DMS53 treated with DMSO at 0.1 percent for 48 hours (cell line): ENCODE results near the gene FAM174C.

Experiments
- DNase-seq: peaks from one replicate; lab custom pipeline; 2025; ENCODE audit not compliant: unreplicated experiment; lab: John Stamatoyannopoulos, UW

Gene FAM174C

DNA sequence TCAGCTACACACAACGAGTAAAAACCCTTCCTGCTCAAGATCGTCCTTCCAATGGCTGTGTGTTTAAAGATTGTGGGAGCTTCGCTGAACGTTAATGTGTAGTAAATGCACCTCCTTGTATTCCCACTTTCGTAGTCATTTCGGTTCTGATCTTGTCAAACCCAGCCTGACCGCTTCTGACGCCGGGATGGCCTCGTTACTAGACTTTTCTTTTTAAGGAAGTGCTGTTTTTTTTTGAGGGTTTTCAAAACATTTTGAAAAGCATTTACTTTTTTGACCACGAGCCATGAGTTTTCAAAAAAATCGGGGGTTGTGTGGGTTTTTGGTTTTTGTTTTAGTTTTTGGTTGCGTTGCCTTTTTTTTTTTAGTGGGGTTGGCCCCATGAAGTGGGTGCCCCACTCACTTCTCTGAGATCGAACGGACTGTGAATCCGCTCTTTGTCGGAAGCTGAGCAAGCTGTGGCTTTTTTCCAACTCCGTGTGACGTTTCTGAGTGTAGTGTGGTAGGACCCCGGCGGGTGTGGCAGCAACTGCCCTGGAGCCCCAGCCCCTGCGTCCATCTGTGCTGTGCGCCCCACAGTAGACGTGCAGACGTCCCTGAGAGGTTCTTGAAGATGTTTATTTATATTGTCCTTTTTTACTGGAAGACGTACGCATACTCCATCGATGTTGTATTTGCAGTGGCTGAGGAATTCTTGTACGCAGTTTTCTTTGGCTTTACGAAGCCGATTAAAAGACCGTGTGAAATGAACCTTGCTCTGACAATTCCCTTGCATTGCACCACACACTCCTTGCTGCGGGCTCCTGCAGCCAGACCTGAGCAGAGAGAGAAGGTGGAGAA lies 2.7 kb upstream of the FAM174C start:
- DNase-seq, result no peak

DNA sequence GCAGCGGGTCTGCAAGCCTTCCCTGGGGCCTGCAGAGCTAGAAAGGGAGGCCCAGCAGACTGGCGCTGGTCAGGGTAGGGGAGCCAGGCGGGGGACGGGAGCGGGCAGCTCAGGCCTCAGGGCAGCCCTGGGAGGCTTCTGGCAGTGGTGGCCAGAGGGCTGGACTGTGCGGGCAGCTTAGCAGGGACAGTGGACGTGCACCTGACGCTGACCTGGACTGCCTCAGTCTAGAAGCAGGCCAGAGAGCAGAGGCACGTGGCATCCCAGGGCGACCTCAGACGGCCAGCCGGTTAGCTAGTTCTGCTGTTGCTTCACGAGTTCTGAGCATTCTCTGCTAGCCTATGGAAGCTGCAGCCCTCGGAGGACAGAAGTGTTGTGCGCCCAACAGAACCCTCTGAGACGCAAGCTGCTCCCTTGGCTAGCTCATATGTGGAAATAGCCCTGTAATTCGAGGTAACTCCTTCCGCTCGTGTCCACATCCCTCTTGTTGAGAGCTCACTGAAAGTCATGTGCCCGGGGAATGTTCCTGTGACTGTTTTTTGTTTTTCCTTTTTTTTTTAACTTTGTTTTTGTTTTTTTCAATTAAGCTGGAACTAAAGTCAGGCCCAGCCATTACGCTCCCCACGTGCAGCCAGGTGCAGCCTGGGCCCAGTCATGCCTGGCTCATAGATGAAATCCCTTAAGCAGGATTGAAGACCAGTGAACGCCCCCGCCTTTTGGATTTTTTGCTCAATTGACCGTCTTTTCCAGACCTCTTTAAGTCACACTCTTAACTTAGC lies 1.9 kb upstream of the FAM174C start:
- DNase-seq, result no peak

DNA sequence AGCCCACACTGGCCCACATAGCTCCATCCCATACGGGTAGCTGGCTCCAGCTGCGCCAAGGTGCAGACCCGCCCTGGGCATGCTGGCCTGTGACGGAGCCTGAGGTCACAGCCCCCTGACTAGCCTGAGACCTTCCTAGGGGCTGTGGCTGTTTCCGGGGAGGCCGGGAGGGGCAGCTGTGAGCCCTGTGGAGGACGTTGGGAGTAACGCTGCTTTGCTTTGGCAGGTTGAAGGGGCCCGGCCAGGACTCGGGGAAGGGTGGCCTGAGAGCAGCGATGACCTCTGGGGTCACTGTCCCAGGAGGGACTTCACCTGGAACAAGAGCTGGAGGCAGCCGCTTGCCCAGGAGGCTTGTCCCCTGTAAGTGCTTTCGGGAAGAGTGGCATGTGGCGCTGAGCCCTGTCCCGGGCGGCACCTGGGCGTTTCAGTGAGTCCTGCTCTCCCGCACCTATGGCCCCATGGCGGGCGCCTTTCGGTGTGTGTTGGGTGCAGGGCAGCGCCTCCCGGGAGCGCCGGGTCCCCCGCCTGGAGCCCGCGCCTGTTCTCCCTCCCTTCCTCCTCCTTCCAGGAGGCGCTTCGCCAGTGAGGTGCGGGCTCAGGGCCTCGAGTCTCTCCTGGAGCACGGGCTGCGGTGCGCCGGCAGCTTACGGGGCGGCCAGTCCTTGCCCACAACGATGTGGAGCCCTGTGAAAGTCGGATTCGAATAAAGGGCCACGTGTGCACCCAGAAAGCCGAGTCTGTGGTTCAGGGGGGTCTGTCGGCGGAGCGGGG lies 1.1 kb upstream of the FAM174C start:
- no peak for DNase-seq

DNA sequence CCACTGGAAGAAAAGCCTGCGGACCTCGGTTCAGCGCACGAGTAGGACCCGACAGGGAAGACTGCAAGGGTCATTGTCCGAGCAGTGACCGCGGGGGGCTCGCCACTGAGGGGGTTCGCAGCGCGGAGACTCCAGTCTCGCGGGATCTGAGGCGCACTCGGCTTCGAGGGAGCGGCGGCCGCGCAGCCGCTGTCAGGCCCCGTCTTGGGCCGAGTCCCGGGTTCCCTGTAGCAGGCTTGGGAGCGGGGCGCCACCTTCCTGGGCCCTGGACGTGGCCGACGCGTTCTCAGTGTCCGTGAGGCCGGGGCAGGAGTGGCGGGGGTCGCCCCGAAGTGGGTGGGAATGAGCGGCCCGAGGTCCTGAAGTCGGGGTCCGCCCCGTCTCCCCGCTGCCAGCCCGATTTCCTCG lies 474 bp upstream of the FAM174C start:
- DNase-seq, result no peak

DNA sequence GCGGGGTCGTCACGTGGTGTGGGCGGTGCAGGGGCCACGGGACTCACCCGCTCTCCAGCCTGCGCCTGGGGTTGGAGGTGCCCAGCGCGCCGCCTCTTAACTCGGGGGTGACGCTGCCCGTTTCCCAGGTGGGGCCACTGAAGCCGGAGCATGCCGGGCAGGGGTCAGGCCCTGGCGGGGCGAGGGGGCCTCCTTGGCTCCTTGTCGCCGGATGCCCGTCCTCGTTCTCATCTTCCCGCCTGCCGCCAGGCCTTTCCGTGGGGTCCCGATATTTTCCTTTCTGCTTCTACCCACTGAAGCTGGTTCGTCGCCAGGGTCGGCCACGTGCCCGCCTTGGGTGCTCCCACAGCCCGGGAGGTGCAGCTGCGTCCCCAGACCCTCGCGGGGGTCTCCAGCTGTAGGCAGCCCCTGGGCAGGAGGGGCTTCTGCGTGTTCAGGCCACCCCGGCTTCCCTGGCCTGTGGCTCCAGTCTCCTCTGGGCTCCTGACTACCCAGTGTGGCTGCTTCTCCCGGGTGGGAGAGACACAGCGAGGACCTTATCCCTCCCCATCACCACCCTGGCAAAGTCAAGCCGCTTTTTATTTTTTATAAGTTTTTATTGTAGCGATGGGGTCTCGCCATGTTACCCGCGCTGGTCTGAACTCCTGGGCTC lies 772 bp downstream of the FAM174C start:
- DNase-seq, result no peak

DNA sequence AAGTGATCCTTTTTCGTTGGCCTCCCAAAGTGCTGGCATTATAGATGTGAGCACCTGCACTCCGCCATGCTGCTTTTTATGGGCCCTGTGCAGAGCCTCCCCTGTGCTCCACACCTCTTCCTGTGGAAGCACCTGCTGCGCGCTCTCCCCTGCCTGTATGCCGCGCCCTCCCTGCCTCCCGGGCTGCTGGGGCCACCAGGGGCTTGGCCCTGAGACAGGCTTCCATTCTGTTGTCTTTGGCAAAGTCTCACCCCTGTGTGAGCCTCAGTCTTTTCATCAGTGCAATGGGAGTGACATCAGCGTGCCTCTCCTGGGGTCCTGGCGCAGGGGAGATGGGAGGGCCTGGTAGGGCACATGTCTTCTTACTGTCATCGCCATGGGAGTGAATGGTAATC lies 1.3 kb downstream of the FAM174C start:
- no peak for DNase-seq

DNA sequence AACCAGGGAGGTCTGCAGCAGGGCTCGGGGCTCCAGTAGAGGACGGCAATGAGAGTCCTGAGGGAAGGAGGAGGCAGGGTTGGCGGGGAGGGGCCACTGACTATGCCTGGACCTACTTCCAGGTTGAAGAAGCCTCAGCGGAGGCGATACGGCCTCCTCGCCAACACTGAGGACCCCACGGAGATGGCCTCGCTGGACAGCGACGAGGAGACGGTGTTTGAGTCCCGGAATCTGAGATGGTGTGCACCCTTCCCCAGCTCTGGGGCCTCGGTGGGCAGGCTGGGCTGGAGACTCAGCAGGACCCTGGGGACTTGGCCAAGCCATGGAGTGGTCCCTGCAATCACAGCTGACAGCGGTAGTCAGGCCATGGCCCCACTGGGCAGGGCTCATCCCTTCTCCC lies 1.7 kb downstream of the FAM174C start:
- no peak for DNase-seq

DNA sequence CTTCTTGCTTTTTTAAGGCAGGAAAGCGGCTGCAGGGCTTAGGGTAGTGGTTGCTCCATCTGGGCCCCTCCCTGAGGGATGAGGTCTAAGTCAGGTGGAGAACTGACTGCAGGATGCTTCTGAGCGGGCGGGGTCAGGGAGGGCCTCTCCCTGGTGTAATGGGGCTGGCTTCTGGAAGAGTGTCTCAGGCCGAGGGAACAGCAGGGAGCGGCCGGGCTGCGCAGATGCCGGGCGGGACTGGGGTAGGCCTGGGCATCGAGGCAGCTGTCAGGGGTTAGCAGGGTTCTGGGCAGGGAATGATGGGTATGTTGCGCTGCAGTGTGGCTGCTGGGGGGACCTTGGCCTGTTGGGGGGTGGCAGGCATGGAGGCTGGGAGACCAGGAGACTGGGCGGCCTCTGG lies 2.7 kb downstream of the FAM174C start:
- no peak for DNase-seq

DNA sequence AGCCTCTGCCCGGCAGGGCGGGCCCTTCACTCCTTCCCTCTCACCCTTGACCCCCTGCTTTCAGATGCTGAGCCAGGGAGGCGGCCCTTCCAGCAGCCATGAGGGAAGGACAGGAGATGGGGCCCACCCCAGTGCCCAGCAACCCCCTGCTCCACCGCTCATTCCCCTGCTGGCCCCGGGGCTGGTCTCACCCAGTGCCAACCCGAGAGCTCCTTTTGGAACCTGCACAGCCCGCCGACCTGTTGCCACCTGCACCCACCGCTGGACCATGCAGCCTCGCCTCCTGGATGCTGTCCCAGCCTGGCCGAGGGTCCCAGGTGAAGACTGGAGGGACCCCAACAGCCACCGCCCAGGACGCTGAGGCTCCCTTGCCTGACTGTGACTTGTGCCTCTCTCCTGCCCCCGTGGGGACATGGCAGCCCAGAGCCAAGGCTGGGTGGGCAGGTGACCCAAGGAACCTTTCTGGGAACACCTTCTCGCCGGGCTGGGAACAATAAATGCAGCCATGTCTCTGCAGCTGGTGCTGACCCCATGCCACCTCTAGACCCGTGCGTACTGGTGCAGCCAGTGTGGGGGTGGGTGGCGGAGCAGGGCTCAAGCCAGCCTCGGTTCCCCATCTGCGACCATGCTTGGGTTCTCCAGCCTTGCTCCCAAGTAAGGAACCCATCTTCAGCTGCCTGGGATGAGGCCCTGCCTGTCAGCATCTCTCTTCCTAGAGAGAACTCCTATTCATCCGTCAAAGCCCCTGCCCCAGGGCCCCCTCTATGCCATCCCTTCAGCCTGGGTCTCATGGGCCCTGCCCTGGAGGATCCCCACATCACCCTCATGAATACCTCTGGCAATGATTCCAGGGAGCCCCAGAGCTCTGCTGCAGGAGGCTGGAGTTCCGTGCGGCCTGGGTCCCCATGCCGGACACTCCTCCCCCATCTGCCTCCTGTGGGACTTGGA lies 3.7 kb downstream of the FAM174C start:
- no peak for DNase-seq

DNA sequence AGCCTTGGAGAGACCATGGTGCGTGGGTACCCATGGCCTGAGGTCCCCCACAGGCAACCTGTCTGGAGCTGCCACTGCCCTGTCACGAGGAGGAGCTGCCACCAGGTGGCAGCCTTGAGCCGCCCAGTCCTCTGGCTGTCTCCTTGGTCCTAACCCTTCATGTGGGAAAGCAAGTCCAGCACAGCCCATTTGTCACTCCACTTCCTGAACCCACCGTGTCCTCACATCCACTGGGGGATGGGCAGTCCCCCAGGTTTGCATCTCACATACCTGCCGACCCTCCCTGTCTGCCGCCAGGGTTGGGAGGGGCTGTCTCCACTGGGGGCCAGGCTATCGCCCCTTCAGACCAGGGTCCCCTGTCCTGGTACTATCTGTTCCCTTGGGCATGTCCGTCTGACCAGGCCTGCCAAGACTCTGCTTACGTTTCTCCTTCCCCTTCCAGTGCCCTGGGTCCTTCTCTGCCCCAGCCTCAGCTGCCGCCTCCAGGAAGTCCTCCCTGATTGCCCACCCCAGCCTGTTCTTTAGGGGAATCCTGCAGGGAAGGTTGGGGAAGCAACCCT lies 4.5 kb downstream of the FAM174C start:
- DNase-seq, result peak; percentile 48

DNA sequence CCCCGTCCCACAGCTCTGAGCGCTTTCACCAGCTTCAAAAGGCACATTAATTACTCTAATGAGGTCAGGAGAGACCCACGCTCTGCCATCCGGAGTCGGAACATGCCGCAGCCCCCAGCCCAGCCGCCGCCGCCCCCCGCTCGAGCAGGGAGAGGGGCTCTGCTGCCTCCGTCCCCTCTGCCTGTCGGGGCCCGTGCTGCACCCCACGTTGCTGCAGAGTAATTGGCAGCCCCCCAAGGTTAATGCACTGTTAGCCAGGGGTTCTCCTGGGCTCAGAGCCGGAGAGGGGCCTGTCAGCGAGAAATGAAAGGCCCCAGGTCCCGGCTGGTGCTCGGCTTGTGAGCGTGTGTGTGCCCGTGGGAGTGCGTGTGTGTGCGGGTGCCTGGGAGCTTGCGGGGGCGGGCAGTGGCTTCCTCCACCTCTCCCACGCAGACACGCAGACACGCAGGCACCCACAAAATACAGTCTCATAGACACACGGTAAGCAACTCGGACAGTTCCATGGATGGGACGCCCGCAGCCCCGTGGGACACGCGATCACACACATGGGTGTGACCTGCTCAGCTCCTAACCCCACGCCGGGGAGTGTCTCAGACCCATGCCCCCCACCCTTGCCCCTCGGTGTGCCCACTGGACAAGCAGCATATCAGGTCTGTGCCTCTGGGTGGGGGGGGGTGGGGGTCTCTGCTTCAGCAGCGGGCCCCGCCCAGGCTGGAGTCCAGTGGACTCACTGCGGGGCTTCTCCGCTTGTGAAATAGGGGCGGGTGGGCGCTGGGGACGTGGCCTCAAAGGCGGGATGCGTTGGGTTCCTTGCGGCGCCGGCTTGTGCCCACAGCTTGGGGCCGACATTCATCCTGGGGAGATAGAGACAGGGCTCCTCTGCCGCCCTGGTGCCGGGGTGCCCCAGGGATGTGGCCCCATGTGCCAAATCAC lies 5.6 kb downstream of the FAM174C start:
- no peak for DNase-seq

DNA sequence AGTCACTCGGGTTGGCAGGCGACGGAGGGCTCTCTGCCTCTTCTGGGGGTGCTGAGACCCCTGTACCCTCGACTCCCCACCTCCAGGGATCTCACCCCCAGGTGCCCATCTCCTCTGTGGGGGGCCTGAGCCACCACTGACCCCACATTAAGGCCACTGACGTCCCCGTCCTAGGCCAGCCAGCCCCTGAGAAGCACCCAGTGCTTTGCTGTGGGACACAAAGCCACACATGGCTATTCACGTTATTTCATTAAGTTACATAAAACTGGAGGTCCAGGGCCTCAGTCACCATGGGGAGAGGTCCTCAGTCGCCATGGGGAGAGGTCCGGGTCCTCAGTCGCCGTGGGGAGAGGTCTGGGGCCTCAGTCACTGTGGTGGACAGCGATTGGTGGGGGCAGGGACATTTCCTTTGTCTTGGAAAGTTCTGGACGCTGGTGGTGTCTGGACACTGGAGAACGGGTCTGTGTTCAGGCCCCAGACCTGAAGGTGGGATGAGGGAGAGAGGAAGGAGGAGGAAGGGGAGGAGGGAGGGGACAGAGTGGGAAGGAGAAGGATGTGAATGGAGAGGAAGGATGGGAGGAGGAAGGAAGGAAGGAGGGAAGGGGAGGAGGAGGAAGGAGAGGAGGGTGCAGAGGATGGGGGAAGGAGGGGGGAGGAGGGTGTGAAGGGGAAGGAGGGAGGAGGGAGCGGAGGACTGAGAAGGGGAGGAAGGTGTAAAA lies 6.4 kb downstream of the FAM174C start:
- no peak for DNase-seq

DNA sequence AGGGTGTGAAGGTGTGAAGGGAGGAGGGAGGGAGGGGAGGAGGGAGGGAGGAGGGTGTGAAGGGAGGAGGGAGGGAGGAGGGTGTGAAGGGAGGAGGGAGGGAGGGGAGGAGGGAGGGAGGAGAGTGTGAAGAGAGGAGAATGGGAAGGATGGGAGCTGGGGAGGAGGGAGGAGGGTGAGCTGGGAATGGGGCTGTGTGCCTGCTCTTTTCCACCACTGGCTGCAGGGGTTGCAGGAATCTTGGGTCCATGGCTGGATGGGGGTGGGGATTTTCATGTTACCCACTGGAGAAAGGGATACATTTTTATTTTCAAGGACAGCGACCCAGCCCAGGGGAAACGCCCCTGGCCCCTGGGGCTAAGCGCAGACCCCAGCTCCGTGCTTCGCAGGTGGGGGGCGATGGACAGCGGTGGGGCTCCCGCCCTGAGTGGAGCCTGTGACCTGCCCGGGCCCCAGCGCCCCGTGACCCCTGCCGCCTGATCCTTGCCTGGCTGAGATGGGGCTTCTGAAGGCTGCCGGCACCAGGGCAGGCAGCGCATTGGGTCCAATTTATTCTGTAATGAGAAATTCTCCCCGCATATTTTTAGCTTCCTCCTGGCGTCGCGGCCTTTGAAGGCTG lies 7.4 kb downstream of the FAM174C start:
- no peak for DNase-seq

DNA sequence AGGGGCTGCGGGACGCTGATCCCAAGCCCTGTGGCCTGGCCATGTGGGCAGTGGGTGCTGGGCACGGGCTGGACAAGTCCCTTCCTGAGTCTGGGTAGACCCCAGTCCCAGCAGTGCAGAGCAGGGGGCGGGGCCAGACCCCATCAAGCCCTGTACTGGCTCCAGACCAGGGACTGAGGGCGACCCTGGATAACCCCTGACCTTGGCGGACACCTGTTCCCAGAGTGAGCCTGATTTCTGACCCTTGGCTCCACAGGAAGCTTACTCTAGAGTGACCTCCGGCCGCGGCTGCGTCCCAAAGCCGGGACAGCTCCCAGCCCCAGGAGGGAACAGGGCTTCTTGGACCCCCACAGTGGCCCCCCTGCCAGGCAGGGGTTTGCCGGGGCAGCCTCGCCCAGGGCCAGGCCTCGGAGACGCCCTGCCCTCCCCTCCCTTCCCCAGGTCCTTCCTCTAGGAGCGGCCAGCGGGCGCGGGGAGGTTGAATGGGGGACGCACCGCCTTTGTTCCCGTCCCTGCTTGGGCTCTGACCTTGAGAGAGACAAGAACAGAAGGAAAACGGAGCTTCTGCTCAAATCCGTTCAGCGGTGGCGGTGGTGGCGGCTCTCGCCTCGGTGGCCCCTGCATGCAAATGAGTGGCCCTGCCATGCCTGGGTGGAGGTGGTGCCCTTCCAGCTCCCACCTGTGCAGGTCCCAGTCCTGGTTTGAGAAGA lies 8.0 kb downstream of the FAM174C start:
- DNase-seq, result no peak

DNA sequence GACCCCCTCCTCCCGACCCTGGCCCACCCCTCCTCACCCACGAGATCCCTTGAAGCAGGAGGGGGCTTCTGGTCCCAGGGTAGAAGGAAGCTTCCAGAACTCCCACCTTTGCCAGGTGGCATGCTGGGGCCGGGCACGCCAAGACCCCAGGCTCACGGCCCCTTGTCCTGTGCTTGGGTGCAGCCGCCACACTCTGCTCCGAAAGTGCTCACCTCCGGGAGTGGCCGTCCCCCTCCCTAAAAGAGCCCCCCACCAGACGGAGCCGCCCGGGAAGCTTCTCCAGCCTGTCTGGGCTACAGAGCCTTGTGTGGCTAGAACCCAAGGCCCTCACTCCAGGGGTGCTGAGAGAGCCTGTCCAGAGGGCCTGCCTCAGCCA lies 8.6 kb downstream of the FAM174C start:
- no peak for DNase-seq

DNA sequence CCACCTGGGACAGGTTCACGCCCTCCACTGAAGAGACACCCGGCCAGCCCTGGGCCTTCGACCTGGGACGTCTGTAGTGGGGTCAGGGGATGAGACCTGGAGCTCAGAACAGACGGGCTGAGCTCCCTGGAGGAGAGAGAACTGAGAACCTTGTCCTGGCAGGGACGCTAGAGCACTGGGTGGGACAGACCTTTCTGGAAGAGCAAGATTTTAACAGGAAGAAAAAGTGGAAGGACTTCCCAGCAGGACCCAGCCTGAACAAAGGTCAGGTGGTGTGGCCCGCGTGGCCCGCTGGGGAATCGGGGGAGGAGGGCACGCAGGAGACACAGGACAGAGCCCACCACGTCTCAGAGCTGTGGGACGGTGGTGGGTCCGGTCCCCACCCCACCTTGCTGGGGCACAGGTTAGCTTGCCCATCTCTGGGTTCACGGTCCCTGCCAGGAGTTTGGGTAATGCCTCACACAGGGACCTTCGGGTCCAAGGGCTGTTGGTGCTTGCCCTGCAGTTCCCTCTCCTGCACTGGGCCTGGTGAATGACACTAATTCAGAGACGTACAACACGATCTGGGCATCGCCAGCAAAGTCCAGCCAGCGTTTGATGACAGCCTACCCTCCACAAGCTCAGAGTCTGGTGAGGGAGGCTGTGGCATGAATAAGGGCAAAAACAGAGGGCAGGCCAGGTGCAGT lies 9.1 kb downstream of the FAM174C start:
- no peak for DNase-seq
